HEK293T (cell line): Measurements from ENCODE around the gene MUC16.

Experiments used
- ARNT ChIP-seq: fragments of 450-650 bp; IDR thresholded peaks from 2 replicates; pipeline ENCODE4 v1.6.1; 2017; ENCODE audit warnings: mild to moderate bottlenecking
- BHLHE40 ChIP-seq: fragments of 450-650 bp; IDR thresholded peaks from 2 replicates; pipeline ENCODE4 v1.6.1; 2016; ENCODE audit warnings: mild to moderate bottlenecking, moderate library complexity, borderline replicate concordance
- CTBP1 ChIP-seq: fragments of 450-650 bp; IDR thresholded peaks from 2 replicates; pipeline ENCODE4 v1.6.1; 2016; ENCODE audit warnings: borderline replicate concordance
- ELF4 ChIP-seq: fragments of 450-650 bp; IDR thresholded peaks from 2 replicates; pipeline ENCODE4 v1.6.1; 2017; ENCODE audit warnings: antibody characterized with exemption
- FOXA1 ChIP-seq: fragments of 450-650 bp; IDR thresholded peaks from 2 replicates; pipeline ENCODE4 v1.6.1; 2016; ENCODE audit warnings: mild to moderate bottlenecking
- FOXK2 ChIP-seq: fragments of 450-650 bp; IDR thresholded peaks from 2 replicates; pipeline ENCODE4 v1.6.1; 2016; ENCODE audit warnings: mild to moderate bottlenecking
- FOXM1 ChIP-seq: fragments of 450-650 bp; IDR thresholded peaks from 2 replicates; pipeline ENCODE4 v1.6.1; 2017; ENCODE audit warnings: mild to moderate bottlenecking, borderline replicate concordance
- HDGF ChIP-seq: fragments of 450-650 bp; IDR thresholded peaks from 2 replicates; pipeline ENCODE4 v1.6.1; 2017; ENCODE audit warnings: antibody characterized with exemption, borderline replicate concordance
- LEF1 ChIP-seq: fragments of 450-650 bp; IDR thresholded peaks from 2 replicates; pipeline ENCODE4 v1.6.1; 2017; ENCODE audit warnings: mild to moderate bottlenecking, borderline replicate concordance
- SP1 ChIP-seq: fragments of 450-650 bp; IDR thresholded peaks from 2 replicates; pipeline ENCODE4 v1.6.1; 2017
- TARDBP ChIP-seq: fragments of 450-650 bp; IDR thresholded peaks from 2 replicates; pipeline ENCODE4 v1.6.1; 2016
- TF ChIP-seq, protein P1 (sequence below): fragments of 450-650 bp; IDR thresholded peaks from 2 replicates; pipeline ENCODE4 v1.6.1; 2016

DNA sequence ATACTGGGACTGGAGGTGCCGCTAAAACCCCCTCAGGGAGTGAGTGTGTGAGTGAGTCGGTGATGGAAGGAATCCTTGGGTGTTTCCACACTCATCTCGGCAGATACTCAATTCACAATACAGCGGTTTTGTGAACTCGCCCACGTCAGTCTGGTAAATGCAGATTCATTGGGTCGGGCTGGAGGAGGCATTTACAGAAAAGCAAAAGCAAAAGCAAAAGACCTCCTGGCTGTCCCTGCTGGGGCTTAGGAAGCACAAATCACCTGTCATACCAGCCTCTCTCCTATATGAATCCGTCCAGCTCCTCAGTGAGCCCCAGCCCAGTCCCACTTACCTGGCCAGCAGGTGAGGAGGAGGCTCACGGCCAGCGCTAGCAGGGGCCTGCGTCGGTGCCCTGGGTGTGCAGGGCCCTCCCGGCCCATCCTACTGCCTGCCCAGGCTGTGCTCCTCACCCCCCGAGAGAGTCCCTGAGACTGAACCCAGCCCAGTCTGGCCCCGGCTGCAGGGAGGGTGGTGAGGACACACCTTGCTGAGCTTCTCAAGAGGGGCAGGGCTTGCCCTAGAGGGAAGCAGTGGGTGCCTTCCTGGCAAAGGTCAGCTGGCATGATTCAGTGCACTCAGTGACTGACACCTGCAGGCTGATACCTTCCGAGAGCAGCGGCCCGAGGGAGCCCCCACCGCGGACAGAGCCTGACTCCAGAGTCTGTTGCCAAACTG, at the start of gene MUC16:
- TF ChIP-seq FOXA1, result no peak
- no peak for TF ChIP-seq SP1
- no peak for TF ChIP-seq ELF4
- TF ChIP-seq CTBP1, result no peak
- TF ChIP-seq FOXM1, result no peak
- no peak for TF ChIP-seq TARDBP
- no peak for TF ChIP-seq FOXK2
- no peak for TF ChIP-seq ARNT
- TF ChIP-seq, protein P1, sequence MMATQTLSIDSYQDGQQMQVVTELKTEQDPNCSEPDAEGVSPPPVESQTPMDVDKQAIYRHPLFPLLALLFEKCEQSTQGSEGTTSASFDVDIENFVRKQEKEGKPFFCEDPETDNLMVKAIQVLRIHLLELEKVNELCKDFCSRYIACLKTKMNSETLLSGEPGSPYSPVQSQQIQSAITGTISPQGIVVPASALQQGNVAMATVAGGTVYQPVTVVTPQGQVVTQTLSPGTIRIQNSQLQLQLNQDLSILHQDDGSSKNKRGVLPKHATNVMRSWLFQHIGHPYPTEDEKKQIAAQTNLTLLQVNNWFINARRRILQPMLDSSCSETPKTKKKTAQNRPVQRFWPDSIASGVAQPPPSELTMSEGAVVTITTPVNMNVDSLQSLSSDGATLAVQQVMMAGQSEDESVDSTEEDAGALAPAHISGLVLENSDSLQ, result no peak
- no peak for TF ChIP-seq HDGF
- TF ChIP-seq LEF1, result no peak
- TF ChIP-seq BHLHE40, result no peak
